Measurements from ENCODE around the gene RHOB.
"Not testable (repeated sequence)": the region's sequence is repeated elsewhere in the genome, so short reads cannot be mapped to it uniquely, and the experiment has no call there.

RHOB gene

GRCh38 chr2:20430035-20430434 is 16.8 kb upstream of the RHOB start:
- Mint-ChIP-seq H3K9me3 (no peaks in the 10 kb centered on the region), H3K27ac (no peak overlapping the region), H3K4me1 (peaks cover 6% of the 10 kb centered on the region), H3K36me3 (peaks cover 2% of the 10 kb centered on the region), H3K27me3 (peaks cover 1% of the 10 kb centered on the region), H3K4me3 (no peak overlapping the region)

DNA sequence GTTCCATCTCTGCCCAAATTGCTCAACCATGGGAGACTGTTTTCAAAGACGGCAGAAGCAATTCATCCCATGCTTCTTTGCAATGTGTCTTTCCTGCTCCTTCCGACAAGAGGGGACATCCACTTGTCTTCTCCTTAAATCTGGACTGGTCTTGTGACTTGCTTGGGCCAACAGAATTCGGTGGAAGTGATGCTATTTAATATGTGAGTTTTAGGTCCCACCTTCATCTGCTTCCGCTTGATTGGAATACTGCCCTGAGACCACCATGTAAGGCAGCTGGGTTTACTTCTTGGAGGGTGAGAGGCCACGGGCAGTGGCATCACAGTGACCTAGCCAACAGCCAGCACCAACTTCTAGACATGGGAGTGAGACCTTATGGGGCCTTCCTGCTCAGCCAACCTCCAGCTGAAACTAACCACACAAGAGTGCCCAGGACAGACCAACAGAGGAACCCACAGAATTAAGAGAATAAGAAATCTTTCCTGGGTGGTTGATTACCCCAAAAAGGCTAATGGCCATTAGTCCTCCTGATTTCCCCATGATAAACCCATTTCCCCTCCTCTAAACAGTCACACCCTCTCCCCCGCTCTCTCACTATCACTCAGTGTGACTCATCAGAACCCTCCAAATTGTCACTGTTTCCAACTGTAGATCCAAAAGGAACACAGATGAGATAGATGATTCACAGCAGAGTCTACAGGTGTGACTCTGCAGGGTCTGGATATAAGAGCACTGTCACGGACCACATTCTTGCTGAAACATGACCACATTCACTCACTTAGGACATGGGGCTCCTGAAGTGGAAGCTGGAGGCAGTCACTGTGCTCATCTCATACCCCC is 16.2 kb upstream of the RHOB start:
- Mint-ChIP-seq H3K27me3 (peaks cover 2% of the 10 kb centered on the region), H3K9me3 (no peaks in the 10 kb centered on the region), H3K27ac (no peak overlapping the region), H3K4me3 (no peak overlapping the region), H3K4me1 (no peaks in the 10 kb centered on the region), H3K36me3 (peaks cover 2% of the 10 kb centered on the region)

- H3K27me3 Mint-ChIP-seq: peaks cover 2% of the 10 kb centered on the region
- no peak overlapping the region for H3K4me3 Mint-ChIP-seq
- no peak overlapping the region for H3K27ac Mint-ChIP-seq
- no peaks in the 10 kb centered on the region for H3K4me1 Mint-ChIP-seq
- H3K9me3 Mint-ChIP-seq: no peaks in the 10 kb centered on the region
- peaks cover 2% of the 10 kb centered on the region for H3K36me3 Mint-ChIP-seq
Observed at GRCh38 chr2:20431301-20431698, 15.6 kb upstream of the RHOB start.

GRCh38 chr2:20431772-20432171 is 15.1 kb upstream of the RHOB start:
- Mint-ChIP-seq H3K27ac (no peak overlapping the region), H3K36me3 (peaks cover 2% of the 10 kb centered on the region), H3K4me3 (no peak overlapping the region)

GRCh38 chr2:20432714-20433113 is 14.2 kb upstream of the RHOB start:
- no peaks in the 10 kb centered on the region for H3K9me3 Mint-ChIP-seq
- peaks cover 4% of the 10 kb centered on the region for H3K27me3 Mint-ChIP-seq
- H3K27ac Mint-ChIP-seq: no peak overlapping the region
- peaks cover 2% of the 10 kb centered on the region for H3K36me3 Mint-ChIP-seq
- H3K4me3 Mint-ChIP-seq: no peak overlapping the region
- H3K4me1 Mint-ChIP-seq: no peaks in the 10 kb centered on the region

More at GRCh38 chr2:20431772-20432171, 15.1 kb upstream of the RHOB start:
- peaks cover 4% of the 10 kb centered on the region for H3K27me3 Mint-ChIP-seq
- H3K4me1 Mint-ChIP-seq: no peaks in the 10 kb centered on the region
- H3K9me3 Mint-ChIP-seq: no peaks in the 10 kb centered on the region

DNA sequence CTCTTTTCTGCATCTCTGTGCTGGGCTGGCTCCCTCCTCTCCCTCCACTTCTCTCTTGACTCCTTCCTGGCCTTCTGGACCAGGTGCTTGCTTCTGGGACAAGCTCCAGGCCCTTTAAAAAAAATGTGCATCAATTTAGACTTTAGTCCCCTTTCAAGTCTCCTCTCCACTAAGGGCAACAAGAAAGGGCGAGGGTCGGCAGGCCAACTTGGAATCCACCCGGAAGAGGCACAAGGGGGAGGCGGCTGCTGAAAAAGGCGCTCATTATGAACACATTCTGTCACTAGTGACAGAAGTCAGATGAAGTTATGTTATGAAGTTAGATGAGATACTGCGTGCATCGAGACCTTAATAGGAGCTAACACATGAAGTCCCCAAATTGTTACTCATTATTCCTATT is 13.6 kb upstream of the RHOB start:
- H3K4me1 Mint-ChIP-seq: no peaks in the 10 kb centered on the region
- H3K36me3 Mint-ChIP-seq: peaks cover 2% of the 10 kb centered on the region
- H3K27me3 Mint-ChIP-seq: peaks cover 4% of the 10 kb centered on the region
- no peaks in the 10 kb centered on the region for H3K9me3 Mint-ChIP-seq
- no peak overlapping the region for H3K4me3 Mint-ChIP-seq
- H3K27ac Mint-ChIP-seq: no peak overlapping the region

DNA sequence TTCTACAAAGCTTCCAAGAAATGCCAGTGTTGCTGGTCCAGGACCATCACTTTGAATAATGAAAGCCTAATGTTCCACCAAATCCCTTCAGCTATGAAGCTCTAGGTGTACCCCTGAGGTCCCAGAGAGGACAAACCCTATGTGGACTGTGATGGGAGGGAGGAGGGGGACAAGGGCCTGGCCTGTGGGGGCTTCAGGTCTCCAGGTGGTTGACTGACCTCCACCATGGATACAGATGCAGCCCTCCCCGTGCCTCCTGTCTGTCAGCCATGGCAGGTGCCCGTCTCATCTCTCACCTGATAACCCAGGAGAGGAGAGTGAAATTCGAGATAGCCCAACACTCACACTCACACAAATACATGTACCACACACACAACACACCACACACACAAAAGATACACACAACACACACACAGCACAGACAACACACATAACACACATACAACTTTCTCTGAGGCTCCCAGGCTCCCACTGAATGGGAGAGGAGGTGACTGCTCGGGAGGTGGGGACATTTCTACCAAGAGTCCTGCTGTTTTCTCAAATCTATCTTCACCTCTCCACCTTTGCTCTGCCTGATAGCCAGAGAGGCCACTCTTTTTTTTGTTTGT is 12.8 kb upstream of the RHOB start:
- no peaks in the 10 kb centered on the region for H3K4me1 Mint-ChIP-seq
- no peak overlapping the region for H3K27ac Mint-ChIP-seq
- peaks cover 2% of the 10 kb centered on the region for H3K36me3 Mint-ChIP-seq
- H3K4me3 Mint-ChIP-seq: no peak overlapping the region
- H3K9me3 Mint-ChIP-seq: no peaks in the 10 kb centered on the region
- H3K27me3 Mint-ChIP-seq: peaks cover 6% of the 10 kb centered on the region

GRCh38 chr2:20434588-20435294 is 12.1 kb upstream of the RHOB start:
- Mint-ChIP-seq H3K9me3 (no peaks in the 10 kb centered on the region), H3K36me3 (peaks cover 2% of the 10 kb centered on the region), H3K27ac (peak overlapping the region; percentile 76), H3K4me3 (no peak overlapping the region), H3K4me1 (no peaks in the 10 kb centered on the region), H3K27me3 (peaks cover 6% of the 10 kb centered on the region)

DNA sequence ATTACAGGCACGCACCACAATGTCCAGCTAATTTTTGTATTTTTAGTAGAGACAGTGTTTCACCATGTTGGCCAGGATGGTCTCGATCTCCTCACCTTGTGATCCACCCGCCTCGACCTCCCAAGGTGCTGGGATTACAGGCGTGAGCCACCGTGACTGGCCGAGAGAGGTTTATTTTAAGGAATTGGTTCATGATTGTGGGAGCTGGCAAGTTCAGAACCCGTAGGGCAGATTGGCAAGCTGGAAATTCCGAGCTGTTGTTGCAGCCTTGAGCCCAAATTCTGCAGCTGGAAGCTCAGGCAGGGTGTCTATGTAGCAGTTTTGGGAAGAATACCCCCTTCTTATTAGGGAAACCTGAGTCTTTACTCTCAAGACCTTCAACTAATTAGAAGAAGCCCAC is 11.4 kb upstream of the RHOB start:
- H3K27me3 Mint-ChIP-seq, H3K27ac Mint-ChIP-seq, H3K9me3 Mint-ChIP-seq, H3K4me1 Mint-ChIP-seq, H3K4me3 Mint-ChIP-seq, H3K36me3 Mint-ChIP-seq: not testable (repeated sequence)

GRCh38 chr2:20436716-20437470 is 10.0 kb upstream of the RHOB start:
- no peak overlapping the region for H3K27ac Mint-ChIP-seq
- H3K27me3 Mint-ChIP-seq: peaks cover 6% of the 10 kb centered on the region
- H3K9me3 Mint-ChIP-seq: no peaks in the 10 kb centered on the region
- peaks cover 2% of the 10 kb centered on the region for H3K36me3 Mint-ChIP-seq
- no peak overlapping the region for H3K4me3 Mint-ChIP-seq
- H3K4me1 Mint-ChIP-seq: no peaks in the 10 kb centered on the region

- no peaks in the 10 kb centered on the region for H3K4me1 Mint-ChIP-seq
- no peaks in the 10 kb centered on the region for H3K9me3 Mint-ChIP-seq
- peaks cover 6% of the 10 kb centered on the region for H3K27me3 Mint-ChIP-seq
- H3K27ac Mint-ChIP-seq: no peak overlapping the region
- H3K36me3 Mint-ChIP-seq: peaks cover 2% of the 10 kb centered on the region
- no peak overlapping the region for H3K4me3 Mint-ChIP-seq
Observed at GRCh38 chr2:20438334-20439192, 8.3 kb upstream of the RHOB start.

DNA sequence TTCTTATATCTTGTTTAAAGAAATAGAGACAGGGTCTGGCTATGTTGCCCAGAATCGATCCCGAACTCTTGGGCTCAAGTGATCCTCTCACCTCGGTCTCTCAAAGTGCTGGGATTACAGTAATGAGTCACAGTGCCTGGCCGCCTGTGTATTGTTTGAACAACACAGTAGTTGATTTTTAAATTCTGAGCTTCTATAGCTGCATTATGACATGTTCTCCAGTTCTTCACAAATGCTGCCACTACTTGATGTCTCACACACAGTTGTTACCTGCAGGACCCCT is 7.7 kb upstream of the RHOB start:
- Mint-ChIP-seq H3K36me3 (peaks cover 2% of the 10 kb centered on the region), H3K4me3 (no peak overlapping the region), H3K27ac (no peak overlapping the region), H3K9me3 (no peaks in the 10 kb centered on the region), H3K27me3 (peaks cover 9% of the 10 kb centered on the region), H3K4me1 (no peaks in the 10 kb centered on the region)

DNA sequence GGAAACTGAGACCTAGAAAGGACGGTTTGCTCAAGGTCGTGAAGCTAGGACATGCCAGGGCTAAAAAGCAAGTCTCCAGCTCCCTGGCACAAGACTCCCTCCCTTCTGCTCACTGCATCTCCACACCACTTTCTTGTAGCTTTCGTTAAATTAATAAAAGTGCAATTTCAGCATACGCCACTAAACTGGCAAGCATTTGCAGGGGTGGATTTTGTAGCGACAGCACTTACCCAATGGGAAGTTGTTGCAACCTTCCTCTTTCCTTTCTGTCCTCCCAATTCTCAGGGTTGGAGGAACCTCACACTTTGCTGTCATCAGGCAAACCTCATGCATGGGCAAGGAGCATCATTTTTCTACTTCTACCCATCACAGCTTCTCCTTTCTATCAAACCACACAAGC is 7.4 kb upstream of the RHOB start:
- Mint-ChIP-seq H3K4me3 (no peak overlapping the region), H3K27me3 (peaks cover 9% of the 10 kb centered on the region), H3K4me1 (no peaks in the 10 kb centered on the region), H3K36me3 (peaks cover 2% of the 10 kb centered on the region), H3K9me3 (no peaks in the 10 kb centered on the region), H3K27ac (no peak overlapping the region)

GRCh38 chr2:20440001-20440560 is 6.8 kb upstream of the RHOB start:
- Mint-ChIP-seq H3K27me3 (peaks cover 8% of the 10 kb centered on the region), H3K4me1 (no peaks in the 10 kb centered on the region), H3K27ac (no peak overlapping the region), H3K36me3 (peaks cover under 1% of the 10 kb centered on the region), H3K9me3 (no peaks in the 10 kb centered on the region), H3K4me3 (no peak overlapping the region)

Measured in activated naive CD4-positive, alpha-beta T cell treated with anti-CD3 and anti-CD28 coated beads, Interleukin-2, amount 50 U/mL, for 24 hours (primary cell).